HG03460 (cell line): Measurements from ENCODE around the gene SLC2A4.

ENCODE experiments used
- ATAC-seq: cut with Tn5 transposase; IDR thresholded peaks from one replicate; pipeline ENCODE4 v1.9.1; 2021; ENCODE audit not compliant: unreplicated experiment

SLC2A4 gene

GRCh38 chr17:7296189-7296861 lies 14.8 kb downstream of the SLC2A4 start:
- no peak for ATAC-seq

GRCh38 chr17:7304179-7304578 lies 22.7 kb downstream of the SLC2A4 start:
- ATAC-seq = no peak

- ATAC-seq = peak; percentile 56
Measured at GRCh38 chr17:7306911-7307685, 25.6 kb downstream of the SLC2A4 start, which contains the start of gene EIF5A. EIF5A (plus strand) TSS chr17:7307628; CDS start chr17:7309636, 2,008 bp downstream.

- no peak for ATAC-seq
Measured at GRCh38 chr17:7307686-7308624, 26.4 kb downstream of the SLC2A4 start.

GRCh38 chr17:7308625-7309433 lies 27.3 kb downstream of the SLC2A4 start:
- ATAC-seq = no peak

- no peak for ATAC-seq
Measured at GRCh38 chr17:7309628-7310027, 28.1 kb downstream of the SLC2A4 start.

GRCh38 chr17:7311110-7311705 lies 29.7 kb downstream of the SLC2A4 start:
- ATAC-seq = no peak

- ATAC-seq = no peak
Measured at GRCh38 chr17:7312432-7313087, 31.0 kb downstream of the SLC2A4 start.

- no peak for ATAC-seq
Measured at GRCh38 chr17:7313088-7313889, 31.8 kb downstream of the SLC2A4 start.

GRCh38 chr17:7313890-7314718 lies 32.6 kb downstream of the SLC2A4 start:
- ATAC-seq = no peak

- peak; percentile 77 for ATAC-seq
Measured at GRCh38 chr17:7314719-7315569, 33.4 kb downstream of the SLC2A4 start, which contains the start of gene GPS2. GPS2 (minus strand) TSS chr17:7315360; CDS start chr17:7315052, 308 bp downstream.

- ATAC-seq = no peak
Measured at GRCh38 chr17:7315570-7316235, 34.2 kb downstream of the SLC2A4 start.

- ATAC-seq = no peak
Measured at GRCh38 chr17:7317161-7317803, 35.8 kb downstream of the SLC2A4 start.

- ATAC-seq = no peak
Measured at GRCh38 chr17:7318121-7318860, 36.8 kb downstream of the SLC2A4 start.

- ATAC-seq = no peak
Measured at GRCh38 chr17:7321466-7321865, 39.9 kb downstream of the SLC2A4 start.
